HepG2 (cell line): ENCODE data around the gene MYO16. TPM values are rescaled to one million over a fixed set of nuclear protein-coding genes. Genes with fewer than 3 reads are reported as not detected.

ENCODE experiments used
- ATAC-seq: fragments of 200-7000 bp; cut with Tn5 transposase; 3 replicates; pipeline ENCODE4 v1.9.1; 2020; ENCODE audit warnings: mild to moderate bottlenecking, moderate library complexity
- BruUV-seq: library from RNA; stranded (reverse); fragments of 400-500 nt; replicated peaks from 2 replicates; lab custom pipeline; 2021; lab: Mats Ljungman, UMichigan
- CTCF ChIA-PET: fragments of 300-600 bp; formaldehyde crosslinking; extraction: SDS; loops from one replicate; lab custom pipeline; 2021; ENCODE audit warnings: low total read pairs, inconsistent platforms, low intra/inter-chr PET ratio; lab: Yijun Ruan, JAX
- POLR2A ChIA-PET: fragments of 350-600 bp; sonication (Branson Sonifier 250); formaldehyde crosslinking; loops from one replicate; lab custom pipeline; 2020; ENCODE audit warnings: antibody characterized with exemption, inconsistent platforms; lab: Yijun Ruan, JAX
- DNase-seq: peaks from one replicate; pipeline ENCODE4 v3.0.0-alpha.2; 2015; ENCODE audit warnings: low spot score
- FAIRE-seq: peaks from 3 replicates; lab custom pipeline; 2011; peaks lifted over from hg19 to GRCh38; lab: Jason Lieb, UNC
- H2AFZ ChIP-seq: one replicate; pipeline ENCODE4 v1.6.1; 2011; ENCODE audit warnings: low read length, inconsistent platforms
- H3K27ac ChIP-seq: fragments of 300-600 bp; 3 replicates; pipeline ENCODE4 v1.8.0; 2011; ENCODE audit warnings: mixed run types, mild to moderate bottlenecking, mixed read lengths, low read length, inconsistent platforms; ENCODE audit not compliant: insufficient read depth; ENCODE audit errors: extremely low read length
- H3K27me3 ChIP-seq, 2 experiments: fragments of 200-600 bp in 1 of 2; 2 replicates in 1 of 2; 3 replicates in 1 of 2; pipeline versions ENCODE4 v1.6.0 to v1.8.0; 2011; ENCODE audit warnings: low read length in 2 of 2, mild to moderate bottlenecking in 2 of 2, moderate library complexity in 2 of 2, inconsistent platforms in 1 of 2; ENCODE audit not compliant: insufficient read depth in 2 of 2, control insufficient read depth in 1 of 2
- H3K36me3 ChIP-seq, 2 experiments: fragments of 200-600 bp in 1 of 2; replicated peaks in 1 of 2; 2 replicates in 1 of 2; 3 replicates in 1 of 2; pipeline versions ENCODE4 v1.5.1 to v1.8.0; 2011; ENCODE audit warnings: low read length in 2 of 2, inconsistent platforms in 1 of 2; ENCODE audit not compliant: insufficient read depth in 2 of 2, control insufficient read depth in 1 of 2
- H3K4me1 ChIP-seq: 2 replicates; pipeline ENCODE4 v1.5.1; 2012; ENCODE audit warnings: low read length, inconsistent platforms; ENCODE audit not compliant: insufficient read depth
- H3K4me2 ChIP-seq: 2 replicates; pipeline ENCODE4 v1.6.0; 2011; ENCODE audit warnings: low read depth, low read length, inconsistent platforms
- H3K4me3 ChIP-seq, 3 experiments: fragments of 200-600 bp in 1 of 3; sonication (generic), shearing (Covaris generic) in 1 of 3; replicated peaks in 1 of 3; 2 replicates each; pipeline ENCODE4 v1.5.1; 2011 to 2016; ENCODE audit warnings: low read length in 3 of 3, inconsistent platforms in 2 of 3, low read depth in 2 of 3, mild to moderate bottlenecking in 2 of 3, control low read depth in 1 of 3, mixed read lengths in 1 of 3; ENCODE audit not compliant: insufficient read depth in 1 of 3
- H3K79me2 ChIP-seq: one replicate; pipeline ENCODE4 v1.6.1; 2011; ENCODE audit warnings: low read length, inconsistent platforms; ENCODE audit not compliant: insufficient read depth
- H3K9ac ChIP-seq: 2 replicates; pipeline ENCODE4 v1.6.0; 2011; ENCODE audit warnings: mild to moderate bottlenecking, low read depth, low read length, inconsistent platforms; ENCODE audit not compliant: insufficient read depth
- H3K9me3 ChIP-seq: 2 replicates; pipeline ENCODE4 v1.5.1; 2012; ENCODE audit warnings: mild to moderate bottlenecking, low read length
- H4K20me1 ChIP-seq: 2 replicates; pipeline ENCODE4 v1.6.0; 2011; ENCODE audit warnings: inconsistent platforms, mild to moderate bottlenecking, low read length, moderate library complexity; ENCODE audit not compliant: insufficient read depth
- ARNT2 ChIP-seq: sonication (generic); formaldehyde crosslinking; IDR thresholded peaks from 2 replicates; pipeline ENCODE4 v1.8.0; 2022; ENCODE audit warnings: mild to moderate bottlenecking, low read depth, missing genetic modification reagents, moderate library complexity
- FOSL2 ChIP-seq: sonication (generic); formaldehyde crosslinking; IDR thresholded peaks from 2 replicates; pipeline ENCODE4 v1.4.0; 2020; ENCODE audit warnings: missing genetic modification reagents
- FOXK2 ChIP-seq: fragments of 450-650 bp; IDR thresholded peaks from 2 replicates; pipeline ENCODE4 v1.6.1; 2016
- MEIS1 ChIP-seq: sonication (generic); formaldehyde crosslinking; IDR thresholded peaks from 2 replicates; pipeline ENCODE4 v1.9.0; 2021; ENCODE audit warnings: mild to moderate bottlenecking, missing genetic modification reagents, moderate library complexity, borderline replicate concordance
- NONO ChIP-seq, 2 experiments: fragments of 450-650 bp in 1 of 2; sonication (generic) in 1 of 2; formaldehyde crosslinking in 1 of 2; IDR thresholded peaks in 1 of 2; conservative IDR thresholded peaks in 1 of 2; 2 replicates each; pipeline versions ENCODE4 v1.6.1 to v1.8.0; 2017 to 2022; ENCODE audit warnings: mild to moderate bottlenecking in 1 of 2, missing genetic modification reagents in 1 of 2, moderate library complexity in 1 of 2
- NR2C2 ChIP-seq: sonication (generic); formaldehyde crosslinking; IDR thresholded peaks from 2 replicates; pipeline ENCODE4 v1.4.0; 2020; ENCODE audit warnings: missing genetic modification reagents, mild to moderate bottlenecking, moderate library complexity, borderline replicate concordance
- REL ChIP-seq: sonication (generic); formaldehyde crosslinking; conservative IDR thresholded peaks from 2 replicates; pipeline ENCODE4 v1.8.0; 2022; ENCODE audit warnings: mild to moderate bottlenecking, missing genetic modification reagents, moderate library complexity
- ZNF124 ChIP-seq: sonication (generic); formaldehyde crosslinking; IDR thresholded peaks from 2 replicates; pipeline ENCODE4 v1.4.0; 2020; ENCODE audit warnings: missing genetic modification reagents
- WGBS: methylation state at CpG from one replicate; pipeline ENCODE4 v1.1.6; 2017; ENCODE audit warnings: low lambda C conversion rate; 5-methylcytosine and 5-hydroxymethylcytosine counted together
- in situ Hi-C: cut with HindIII; loops from 2 replicates; pipeline ENCODE4 v1.10.0; 2017; ENCODE audit warnings: low pct_unique_long_range_greater_than_20kb; ENCODE audit not compliant: extremely low pct_ligation_motif_present
- intact Hi-C: fragments of 100-400 bp; cut with micrococcal nuclease; formaldehyde crosslinking; loops from one replicate; pipeline ENCODE4 v1.10.0; 2022; ENCODE audit not compliant: unreplicated experiment
- polyA plus RNA-seq, 8 experiments: library from polyadenylated mRNA; depleted of rRNA in 3 of 8; stranded (reverse) in 7 of 8; unstranded in 1 of 8; fragments of >200 nt; fragmentation: Illumina TruSeq in 4 of 8; extraction: Trizol in 4 of 8; gene quantifications; 2 replicates each; pipeline versions ENCODE4 v1.2.1 to v1.2.3, GENCODE V29; 2011 to 2016; ENCODE audit warnings: low read depth in 4 of 8, missing spikeins in 1 of 8, mixed read lengths in 1 of 8; ENCODE audit not compliant: insufficient read depth in 1 of 8
- total RNA-seq, 5 experiments: library from RNA; depleted of rRNA; stranded (reverse); fragments of >200 nt; fragmentation: Illumina TruSeq; extraction: Trizol; gene quantifications; 2 replicates each; pipeline ENCODE4 v1.2.3, GENCODE V29; 2016; ENCODE audit warnings: low read depth in 1 of 5
- TF ChIP-seq, protein P1 (sequence below): sonication (generic); formaldehyde crosslinking; IDR thresholded peaks from 2 replicates; pipeline ENCODE4 v1.4.0; 2020; ENCODE audit warnings: missing genetic modification reagents, borderline replicate concordance

The MYO16 gene
- total and polyA plus RNA-seq, 2 of the 13 experiments (the other 11 are each of a cell fraction or from before 2014, with no cell fraction given) = not detected

- BruUV-seq = no TSS peak
- no peak overlapping the region for H3K4me3 ChIP-seq
- TF ChIP-seq NR2C2 (no peak), FOXK2 (no peak), ZNF124 (CRISPR knock-in tag) (no peak), MEIS1 (CRISPR knock-in tag) (no peak), FOSL2 (CRISPR knock-in tag) (no peak), NONO (IDR thresholded peaks at IDR 0.05) (no peak), NONO (CRISPR knock-in tag; conservative IDR thresholded peaks at IDR 0.05) (no peak), REL (CRISPR knock-in tag) (no peak), ARNT2 (CRISPR knock-in tag) (no peak)
- TF ChIP-seq, protein P1, sequence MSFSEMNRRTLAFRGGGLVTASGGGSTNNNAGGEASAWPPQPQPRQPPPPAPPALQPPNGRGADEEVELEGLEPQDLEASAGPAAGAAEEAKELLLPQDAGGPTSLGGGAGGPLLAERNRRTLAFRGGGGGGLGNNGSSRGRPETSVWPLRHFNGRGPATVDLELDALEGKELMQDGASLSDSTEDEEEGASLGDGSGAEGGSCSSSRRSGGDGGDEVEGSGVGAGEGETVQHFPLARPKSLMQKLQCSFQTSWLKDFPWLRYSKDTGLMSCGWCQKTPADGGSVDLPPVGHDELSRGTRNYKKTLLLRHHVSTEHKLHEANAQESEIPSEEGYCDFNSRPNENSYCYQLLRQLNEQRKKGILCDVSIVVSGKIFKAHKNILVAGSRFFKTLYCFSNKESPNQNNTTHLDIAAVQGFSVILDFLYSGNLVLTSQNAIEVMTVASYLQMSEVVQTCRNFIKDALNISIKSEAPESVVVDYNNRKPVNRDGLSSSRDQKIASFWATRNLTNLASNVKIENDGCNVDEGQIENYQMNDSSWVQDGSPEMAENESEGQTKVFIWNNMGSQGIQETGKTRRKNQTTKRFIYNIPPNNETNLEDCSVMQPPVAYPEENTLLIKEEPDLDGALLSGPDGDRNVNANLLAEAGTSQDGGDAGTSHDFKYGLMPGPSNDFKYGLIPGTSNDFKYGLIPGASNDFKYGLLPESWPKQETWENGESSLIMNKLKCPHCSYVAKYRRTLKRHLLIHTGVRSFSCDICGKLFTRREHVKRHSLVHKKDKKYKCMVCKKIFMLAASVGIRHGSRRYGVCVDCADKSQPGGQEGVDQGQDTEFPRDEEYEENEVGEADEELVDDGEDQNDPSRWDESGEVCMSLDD = no peak
- 14% methylated on average over 3 of the region's 3 CpGs for WGBS
- ChIA-PET CTCF (no interaction called here), POLR2A (no interaction called here)
- no peak overlapping the region for H3K9ac ChIP-seq
- no peak overlapping the region for H2AFZ ChIP-seq
- no peak overlapping the region for H3K27ac ChIP-seq
- ATAC-seq = no peak
- H3K9me3 ChIP-seq = no peaks in the 10 kb centered on the region
- FAIRE-seq = no peak
- H3K4me2 ChIP-seq = no peak overlapping the region
- no peaks in the 10 kb centered on the region for H3K4me1 ChIP-seq
- no peaks in the 10 kb centered on the region for H3K27me3 ChIP-seq
- intact Hi-C loops = loop anchor here (5.0 kb wide), 1 partner anchor 644 kb away; no protein-coding TSS in a partner anchor
- no peaks in the 10 kb centered on the region for H4K20me1 ChIP-seq
- H3K36me3 ChIP-seq = no peaks in the 10 kb centered on the region
- in situ Hi-C loops = loop anchor here (10.0 kb wide), 1 partner anchor 957 kb away; no protein-coding TSS in a partner anchor
- H3K79me2 ChIP-seq = no peaks in the 10 kb centered on the region
- no peak for DNase-seq
These were observed 518.8 kb downstream of the MYO16 start for GRCh38 chr13:109148243-109148642.
